GM19463 (cell line): ENCODE data around the gene RPS6KA2.

Experiments used
- ATAC-seq: cut with Tn5 transposase; IDR thresholded peaks from one replicate; pipeline ENCODE4 v1.9.1; 2021; ENCODE audit warnings: mild to moderate bottlenecking, moderate library complexity; ENCODE audit not compliant: unreplicated experiment

The RPS6KA2 gene

GRCh38 chr6:166459272-166459671, 167.8 kb downstream of the RPS6KA2 start:
- no peak for ATAC-seq

GRCh38 chr6:166456395-166457156, 170.5 kb downstream of the RPS6KA2 start:
- ATAC-seq: peak; percentile 86

GRCh38 chr6:166454692-166455515, 172.1 kb downstream of the RPS6KA2 start:
- no peak for ATAC-seq

- ATAC-seq: no peak
These were observed 173.4 kb downstream of the RPS6KA2 start for GRCh38 chr6:166453651-166454050.

GRCh38 chr6:166450167-166450873, 176.7 kb downstream of the RPS6KA2 start:
- no peak for ATAC-seq

GRCh38 chr6:166449641-166450040, 177.4 kb downstream of the RPS6KA2 start:
- ATAC-seq: no peak

- no peak for ATAC-seq
These were observed 178.0 kb downstream of the RPS6KA2 start for GRCh38 chr6:166449036-166449435.

GRCh38 chr6:166448432-166448831, 178.6 kb downstream of the RPS6KA2 start:
- no peak for ATAC-seq

GRCh38 chr6:166446567-166447065, 180.4 kb downstream of the RPS6KA2 start:
- ATAC-seq: no peak

GRCh38 chr6:166446146-166446545, 180.9 kb downstream of the RPS6KA2 start:
- ATAC-seq: no peak

GRCh38 chr6:166444446-166444845, 182.6 kb downstream of the RPS6KA2 start:
- ATAC-seq: no peak

GRCh38 chr6:166443166-166443565, 183.9 kb downstream of the RPS6KA2 start:
- ATAC-seq: no peak

GRCh38 chr6:166442131-166442685, 184.8 kb downstream of the RPS6KA2 start:
- ATAC-seq: no peak

- no peak for ATAC-seq
These were observed 185.5 kb downstream of the RPS6KA2 start for GRCh38 chr6:166441325-166442078.

GRCh38 chr6:166440729-166441128, 186.3 kb downstream of the RPS6KA2 start:
- ATAC-seq: no peak

GRCh38 chr6:166440106-166440505, 186.9 kb downstream of the RPS6KA2 start:
- ATAC-seq: no peak

- no peak for ATAC-seq
These were observed 187.5 kb downstream of the RPS6KA2 start for GRCh38 chr6:166439366-166440091.

GRCh38 chr6:166438211-166438861, 188.7 kb downstream of the RPS6KA2 start:
- no peak for ATAC-seq

GRCh38 chr6:166437661-166438060, 189.4 kb downstream of the RPS6KA2 start:
- no peak for ATAC-seq
